ENCODE data around the gene ADAMTS10. TPM values are rescaled to one million over a fixed set of nuclear protein-coding genes. Genes with fewer than 3 reads are reported as not detected.

Gene ADAMTS10
- total and polyA plus RNA-seq, 2 of the 8 experiments (the other 6 are each of a cell fraction or from before 2014, with no cell fraction given) = 6.9 to 17.4 TPM

GRCh38 chr19:8584965-8585893 lies 25.3 kb downstream of the ADAMTS10 start:
- no peak overlapping the region for H4K5ac ChIP-seq (ENCODE audit: insufficient read length, low read depth, low read length)
- no peak overlapping the region for H2BK15ac ChIP-seq (ENCODE audit: low read length)
- H3K56ac ChIP-seq (replicated peaks; ENCODE audit: insufficient read length, low read depth, low read length) = no peak overlapping the region
- no peak overlapping the region for H2BK120ac ChIP-seq (replicated peaks; ENCODE audit: low read depth, low read length)
- H3K79me2 ChIP-seq (ENCODE audit: control insufficient read depth in 1 of 2, insufficient read depth in 2 of 2, low read length in 2 of 2) = no peaks in the 10 kb centered on the region
- FAIRE-seq (no peak), DNase-seq (ENCODE audit: low read depth in 1 of 2, low spot score in 2 of 2) (no peak)
- no peaks in the 10 kb centered on the region for H4K20me1 ChIP-seq (replicated peaks in 1 of 2; ENCODE audit: control insufficient read depth in 1 of 2, insufficient read depth in 2 of 2, low read length in 2 of 2)
- H3K9me3 ChIP-seq (ENCODE audit: insufficient read depth in 2 of 2, low read depth in 1 of 2, low read length in 1 of 2) = no peaks in the 10 kb centered on the region
- H2AFZ ChIP-seq (ENCODE audit: low read length) = no peak overlapping the region
- H3K79me1 ChIP-seq (ENCODE audit: low read depth, low read length) = no peaks in the 10 kb centered on the region
- peaks cover 0 to 2% (median 0%) of the 10 kb centered on the region in 4 experiments; a peak in 1 of 7 replicates for H3K27me3 ChIP-seq (replicated peaks in 1 of 4; ENCODE audit: control insufficient read depth in 3 of 4, extremely low read depth in 1 of 4, insufficient read depth in 3 of 4, low read length in 3 of 4)
- H3K4me3 ChIP-seq (ENCODE audit: extremely low read depth in 1 of 4, insufficient read depth in 2 of 4, low read depth in 3 of 4, low read length in 4 of 4) = no peak overlapping the region
- H3K18ac ChIP-seq (ENCODE audit: extremely low read depth, low read length) = no peak overlapping the region
- no peak overlapping the region for H2BK12ac ChIP-seq (ENCODE audit: low read depth, low read length)
- H3K4me2 ChIP-seq (ENCODE audit: insufficient read depth in 1 of 2, low read depth in 2 of 2, low read length in 2 of 2) = no peak overlapping the region
- CTCF ChIA-PET (ENCODE audit: partially characterized antibody) = interaction anchor here (0.6 to 7.0 kb wide), 28 partner anchors 7 to 737 kb away, joined by 3 to 68 read pairs (median 4); partner anchors contain the start of genes MYO1F and ZNF414
- 95% methylated on average over 65 of the region's 71 CpGs; no CpG with 5 or more reads in 1 of the 2 experiments for WGBS, 2 experiments (ENCODE audit: extremely low coverage in 1 of 2, insufficient coverage in 1 of 2, insufficient read length in 1 of 2, insufficient replicate concordance in 2 of 2, low coverage in 1 of 2, low lambda C conversion rate in 2 of 2, missing lambda C conversion rate in 1 of 2)
- TF ChIP-seq CTCF (IDR thresholded peaks at IDR 0.05; ENCODE audit: control extremely low read depth in 1 of 3, insufficient read depth in 1 of 3, low read depth in 1 of 3, low read length in 3 of 3) (peak in 1 of 3 experiments; percentile 34; a peak in 1 of 4 replicates), TEAD4 (IDR thresholded peaks at IDR 0.05; ENCODE audit: low read depth, low read length) (no peak), TCF12 (IDR thresholded peaks at IDR 0.05; ENCODE audit: low read depth, low read length) (no peak), FOSL1 (IDR thresholded peaks at IDR 0.05; ENCODE audit: insufficient read depth, low read depth, low read length) (no peak), ASH2L (IDR thresholded peaks at IDR 0.05; ENCODE audit: low read length) (no peak), SP2 (IDR thresholded peaks at IDR 0.05; ENCODE audit: low read length) (no peak)
- H3K23me2 ChIP-seq (ENCODE audit: low read depth, low read length) = no peaks in the 10 kb centered on the region
- no peak overlapping the region for H3K14ac ChIP-seq (ENCODE audit: insufficient read length)
- H3K36me3 ChIP-seq (ENCODE audit: control insufficient read depth in 2 of 4, insufficient read depth in 4 of 4, low read length in 3 of 4) = no peaks in the 10 kb centered on the region
- H3K9ac ChIP-seq (replicated peaks in 1 of 4; ENCODE audit: extremely low read depth in 1 of 4, low read depth in 3 of 4, low read length in 3 of 4) = no peak overlapping the region
- H2BK20ac ChIP-seq (ENCODE audit: low read length) = no peak overlapping the region
- H4K91ac ChIP-seq (replicated peaks; ENCODE audit: insufficient read length, low read length) = no peak overlapping the region
- H2AK5ac ChIP-seq (ENCODE audit: low read depth, low read length) = no peak overlapping the region
- no peak overlapping the region for H3K4ac ChIP-seq (replicated peaks; ENCODE audit: insufficient read length, low read depth, low read length)
- peak overlapping the region; percentile 41; the same call in 1 of the 2 replicates for H4K8ac ChIP-seq (ENCODE audit: extremely low read depth, insufficient read depth, low read length)
- H2BK5ac ChIP-seq (ENCODE audit: low read depth, low read length) = no peak overlapping the region
- H3K4me1 ChIP-seq (replicated peaks in 1 of 4; ENCODE audit: control insufficient read depth in 3 of 4, insufficient read depth in 4 of 4, low read length in 3 of 4) = peaks cover 0 to 3% (median 0%) of the 10 kb centered on the region in 4 experiments; a peak in 1 of 7 replicates
- no peak overlapping the region for H3K27ac ChIP-seq (ENCODE audit: low read depth, low read length)
- POLR2A ChIA-PET (ENCODE audit: partially characterized antibody) = interaction anchor here (0.6 to 3.5 kb wide), 4 partner anchors 9 to 235 kb away, joined by 3 to 13 read pairs (median 5); partner anchors contain the start of gene MYO1F
- no peak overlapping the region for H3K23ac ChIP-seq (ENCODE audit: insufficient read length)
